ENCODE data around the gene ATP10D. TPM values are rescaled to one million over a fixed set of nuclear protein-coding genes. Genes with fewer than 3 reads are reported as not detected.

Gene ATP10D
- total and polyA plus RNA-seq, 12 donors, result 3.8 to 70.0 (median 22.6) TPM

- H3K27me3 ChIP-seq, result no peaks in the 10 kb centered on the region
- DNase-seq, result no peak
- no peaks in the 10 kb centered on the region for H3K36me3 ChIP-seq (replicated peaks in 1 of 2)
- 87 to 100% (median 91%) methylated on average over 1 of the region's 1 CpG for WGBS, 4 donors
- H3K27ac ChIP-seq, result no peak overlapping the region
- H3K4me1 ChIP-seq (replicated peaks in 1 of 2), result no peaks in the 10 kb centered on the region
- intact Hi-C loops (cut with DNase I), result no loop called here
- no peaks in the 10 kb centered on the region for H3K9me3 ChIP-seq (replicated peaks in 1 of 3)
- H3K4me3 ChIP-seq, result no peak overlapping the region
- TF ChIP-seq POLR2A (IDR thresholded peaks at IDR 0.05), result no peak
- TF ChIP-seq CTCF (IDR thresholded peaks at IDR 0.05), result no peak
Measured at GRCh38 chr4:47621181-47621580, 136.1 kb downstream of the ATP10D start.

- Histone ChIP-seq H3K9me3 (replicated peaks in 1 of 3) (no peaks in the 10 kb centered on the region), H3K36me3 (replicated peaks in 1 of 2) (no peaks in the 10 kb centered on the region), H3K4me1 (replicated peaks in 1 of 2) (no peaks in the 10 kb centered on the region), H3K27ac (no peak overlapping the region), H3K27me3 (no peaks in the 10 kb centered on the region), H3K4me3 (no peak overlapping the region)
- TF ChIP-seq CTCF (IDR thresholded peaks at IDR 0.05) (no peak), POLR2A (IDR thresholded peaks at IDR 0.05) (no peak)
- intact Hi-C loops (cut with DNase I), result no loop called here
- no peak for DNase-seq
Measured at GRCh38 chr4:47624031-47624441, 139.0 kb downstream of the ATP10D start.

- TF ChIP-seq CTCF (IDR thresholded peaks at IDR 0.05), result no peak
- TF ChIP-seq POLR2A (IDR thresholded peaks at IDR 0.05), result no peak
- Histone ChIP-seq H3K4me1 (replicated peaks in 1 of 2) (no peaks in the 10 kb centered on the region), H3K9me3 (replicated peaks in 1 of 3) (no peaks in the 10 kb centered on the region), H3K36me3 (replicated peaks in 1 of 2) (no peaks in the 10 kb centered on the region), H3K27me3 (no peaks in the 10 kb centered on the region), H3K27ac (no peak overlapping the region), H3K4me3 (no peak overlapping the region)
- 92 to 97% (median 95%) methylated on average over 3 to 4 of the region's 4 CpGs for WGBS, 4 donors
- DNase-seq, result no peak
- intact Hi-C loops (cut with DNase I), result no loop called here
Measured at GRCh38 chr4:47631161-47631560, 146.1 kb downstream of the ATP10D start.

GRCh38 chr4:47639531-47639930 lies 154.5 kb downstream of the ATP10D start:
- no peak overlapping the region for H3K27ac ChIP-seq
- no peaks in the 10 kb centered on the region for H3K27me3 ChIP-seq
- no peaks in the 10 kb centered on the region for H3K4me1 ChIP-seq (replicated peaks in 1 of 2)
- H3K4me3 ChIP-seq, result no peak overlapping the region
- DNase-seq, result no peak
- intact Hi-C loops (cut with DNase I), result no loop called here
- no peaks in the 10 kb centered on the region for H3K9me3 ChIP-seq (replicated peaks in 1 of 3)
- H3K36me3 ChIP-seq (replicated peaks in 1 of 2), result no peaks in the 10 kb centered on the region
- 60 to 77% (median 72%) methylated on average over 3 of the region's 3 CpGs for WGBS, 4 donors
- TF ChIP-seq CTCF (IDR thresholded peaks at IDR 0.05) (no peak), POLR2A (IDR thresholded peaks at IDR 0.05) (no peak)
